GM23248 (cell line): Measurements from ENCODE around the gene REXO5. TPM values are rescaled to one million over a fixed set of nuclear protein-coding genes. Genes with fewer than 3 reads are reported as not detected.

ENCODE experiments used
- DNase-seq: peaks from one replicate; pipeline ENCODE4 v3.0.0-alpha.2; 2015
- H2AFZ ChIP-seq: fragments of 200-600 bp; sonication (generic); 2 replicates; pipeline ENCODE4 v1.6.1; 2016; ENCODE audit warnings: antibody characterized with exemption
- H3F3A ChIP-seq: fragments of 200-600 bp; sonication (generic); 2 replicates; pipeline ENCODE4 v1.6.1; 2016; ENCODE audit warnings: mild to moderate bottlenecking, antibody characterized with exemption, mixed run types; ENCODE audit not compliant: insufficient read depth
- H3K27ac ChIP-seq: fragments of 200-600 bp; sonication (generic); 2 replicates; pipeline ENCODE4 v1.5.1; 2016; ENCODE audit warnings: mild to moderate bottlenecking
- H3K27me3 ChIP-seq: fragments of 200-600 bp; sonication (generic); replicated peaks from 2 replicates; pipeline ENCODE4 v1.6.1; 2016; ENCODE audit warnings: mild to moderate bottlenecking; ENCODE audit not compliant: insufficient read depth
- H3K36me3 ChIP-seq: fragments of 200-600 bp; sonication (generic); 2 replicates; pipeline ENCODE4 v1.6.1; 2016; ENCODE audit warnings: low read depth, mild to moderate bottlenecking
- H3K4me1 ChIP-seq: fragments of 200-600 bp; sonication (generic); 2 replicates; pipeline ENCODE4 v1.6.1; 2016; ENCODE audit warnings: mild to moderate bottlenecking; ENCODE audit not compliant: insufficient read depth
- H3K4me2 ChIP-seq: fragments of 200-600 bp; sonication (generic); one replicate; pipeline ENCODE4 v1.6.1; 2016; ENCODE audit warnings: mild to moderate bottlenecking; ENCODE audit not compliant: unreplicated experiment
- H3K4me3 ChIP-seq: fragments of 200-600 bp; sonication (generic); 2 replicates; pipeline ENCODE4 v1.5.1; 2016; ENCODE audit warnings: mild to moderate bottlenecking
- H3K79me2 ChIP-seq: fragments of 200-600 bp; sonication (generic); 2 replicates; pipeline ENCODE4 v1.6.1; 2016; ENCODE audit warnings: mild to moderate bottlenecking; ENCODE audit not compliant: insufficient read depth
- H3K9ac ChIP-seq: fragments of 200-600 bp; sonication (generic); 2 replicates; pipeline ENCODE4 v1.6.1; 2016; ENCODE audit warnings: mild to moderate bottlenecking
- H3K9me2 ChIP-seq: fragments of 200-600 bp; sonication (generic); 2 replicates; pipeline ENCODE4 v1.6.1; 2016; ENCODE audit warnings: mixed run types, mild to moderate bottlenecking, moderate library complexity; ENCODE audit not compliant: insufficient read depth
- H3K9me3 ChIP-seq: fragments of 200-600 bp; sonication (generic); one replicate; pipeline ENCODE4 v1.6.1; 2017; ENCODE audit warnings: low read depth
- H4K20me1 ChIP-seq: fragments of 200-600 bp; sonication (generic); 2 replicates; pipeline ENCODE4 v1.6.0; 2016; ENCODE audit not compliant: insufficient read depth
- EZH2 ChIP-seq: fragments of 200-600 bp; sonication (generic); IDR thresholded peaks from 2 replicates; pipeline ENCODE4 v1.6.1; 2018; ENCODE audit warnings: antibody characterized with exemption, mild to moderate bottlenecking; ENCODE audit not compliant: insufficient read depth, poor library complexity, severe bottlenecking
- EZH2phosphoT487 ChIP-seq: fragments of 200-600 bp; sonication (generic); IDR thresholded peaks from 2 replicates; pipeline ENCODE4 v1.6.1; 2018; ENCODE audit warnings: antibody characterized with exemption, moderate library complexity, mild to moderate bottlenecking, low read depth; ENCODE audit not compliant: insufficient read depth
- WGBS, 2 experiments: methylation state at CpG; one replicate each; pipeline ENCODE4 v1.1.6; 2015 to 2017; ENCODE audit warnings: low lambda C conversion rate in 2 of 2, low coverage in 1 of 2; ENCODE audit errors: missing lambda C conversion rate in 2 of 2; 5-methylcytosine and 5-hydroxymethylcytosine counted together
- in situ Hi-C: fragments of 300-500 bp; cut with MboI; formaldehyde crosslinking; loops from 2 replicates; pipeline ENCODE4 v1.15.0; 2020
- polyA plus RNA-seq: library from polyadenylated mRNA; unstranded; fragments of >200 nt; fragmentation: Nextera tagmentation; extraction: Ambion mirVana; gene quantifications from 2 replicates; pipeline ENCODE4 v1.2.1, GENCODE V29; 2016
- total RNA-seq: library from RNA; depleted of rRNA; stranded (reverse); fragments of >200 nt; shearing (Covaris generic); gene quantifications from 2 replicates; pipeline ENCODE4 v1.2.3, GENCODE V29; 2014

The REXO5 gene
- total and polyA plus RNA-seq, 2 experiments from 2014 or later = 3.5 to 7.0 TPM

DNA sequence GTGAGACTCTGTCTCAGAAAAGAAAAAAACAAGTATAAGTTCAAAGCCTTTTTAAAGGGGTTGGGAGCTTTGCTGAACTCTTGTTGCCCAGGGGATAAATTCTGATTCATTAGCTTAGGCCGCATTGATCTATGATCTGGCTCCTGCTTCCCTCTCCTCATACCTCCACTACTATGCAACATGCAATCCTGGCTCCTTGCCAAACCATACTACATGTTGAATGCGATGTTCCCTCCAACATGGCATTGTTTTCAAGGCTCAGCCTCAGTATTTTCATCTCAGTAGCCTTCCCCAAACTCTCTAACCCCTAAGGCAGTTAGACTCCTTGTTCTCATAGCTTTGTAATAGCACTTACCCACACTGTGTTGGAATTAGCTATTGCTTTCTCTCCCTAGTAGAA is 6.2 kb downstream of the REXO5 start:
- H3K4me2 ChIP-seq = no peak overlapping the region
- TF ChIP-seq EZH2 = no peak
- no peak for TF ChIP-seq EZH2phosphoT487
- no peak overlapping the region for H3K27ac ChIP-seq
- no peak overlapping the region for H2AFZ ChIP-seq
- DNase-seq = no peak
- no peaks in the 10 kb centered on the region for H3K4me1 ChIP-seq
- H3K79me2 ChIP-seq = no peaks in the 10 kb centered on the region; the same call in 1 of the 2 replicates
- no peaks in the 10 kb centered on the region; the same call in 1 of the 2 replicates for H3F3A ChIP-seq
- H3K9me2 ChIP-seq = no peaks in the 10 kb centered on the region
- no peaks in the 10 kb centered on the region for H3K36me3 ChIP-seq
- H3K9me3 ChIP-seq = no peaks in the 10 kb centered on the region
- no peaks in the 10 kb centered on the region for H3K27me3 ChIP-seq
- H4K20me1 ChIP-seq = no peaks in the 10 kb centered on the region
- WGBS, 2 experiments = 76 to 80% methylated on average over 2 of the region's 2 CpGs
- no peak overlapping the region for H3K4me3 ChIP-seq
- H3K9ac ChIP-seq = no peak overlapping the region
- in situ Hi-C loops = no loop called here

DNA sequence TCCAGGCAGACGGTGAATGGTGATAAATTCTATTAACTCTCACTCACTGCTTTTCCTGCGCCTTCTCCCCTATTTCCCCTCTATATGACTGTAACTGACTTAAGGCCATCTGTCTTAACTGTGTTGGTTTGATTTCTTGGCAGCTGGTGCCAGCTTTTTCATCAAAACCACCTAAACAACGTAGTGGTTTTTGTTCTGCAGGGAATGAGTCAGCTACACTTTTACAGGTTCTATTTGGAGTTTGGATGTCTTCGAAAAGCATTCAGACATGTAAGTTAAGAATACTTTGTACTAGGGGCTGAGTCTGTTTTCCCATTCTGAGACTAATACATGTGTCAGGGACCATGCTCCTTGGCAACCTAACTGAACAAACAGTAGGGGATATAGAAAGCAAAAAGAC is 8.5 kb downstream of the REXO5 start:
- Histone ChIP-seq H3K9me2 (no peaks in the 10 kb centered on the region), H3K27ac (no peak overlapping the region), H3K36me3 (no peaks in the 10 kb centered on the region), H3K27me3 (no peaks in the 10 kb centered on the region), H3K9me3 (no peaks in the 10 kb centered on the region), H3K4me1 (no peaks in the 10 kb centered on the region), H3K9ac (no peak overlapping the region), H2AFZ (no peak overlapping the region), H3K4me2 (no peak overlapping the region), H3K4me3 (no peak overlapping the region), H3F3A (no peaks in the 10 kb centered on the region), H4K20me1 (no peaks in the 10 kb centered on the region), H3K79me2 (no peaks in the 10 kb centered on the region; the same call in 1 of the 2 replicates)
- DNase-seq = no peak
- TF ChIP-seq EZH2phosphoT487 (no peak), EZH2 (no peak)
- 96 to 97% methylated on average over 4 of the region's 4 CpGs for whole genome bisulfite sequencing, 2 experiments
- in situ Hi-C loops = no loop called here

DNA sequence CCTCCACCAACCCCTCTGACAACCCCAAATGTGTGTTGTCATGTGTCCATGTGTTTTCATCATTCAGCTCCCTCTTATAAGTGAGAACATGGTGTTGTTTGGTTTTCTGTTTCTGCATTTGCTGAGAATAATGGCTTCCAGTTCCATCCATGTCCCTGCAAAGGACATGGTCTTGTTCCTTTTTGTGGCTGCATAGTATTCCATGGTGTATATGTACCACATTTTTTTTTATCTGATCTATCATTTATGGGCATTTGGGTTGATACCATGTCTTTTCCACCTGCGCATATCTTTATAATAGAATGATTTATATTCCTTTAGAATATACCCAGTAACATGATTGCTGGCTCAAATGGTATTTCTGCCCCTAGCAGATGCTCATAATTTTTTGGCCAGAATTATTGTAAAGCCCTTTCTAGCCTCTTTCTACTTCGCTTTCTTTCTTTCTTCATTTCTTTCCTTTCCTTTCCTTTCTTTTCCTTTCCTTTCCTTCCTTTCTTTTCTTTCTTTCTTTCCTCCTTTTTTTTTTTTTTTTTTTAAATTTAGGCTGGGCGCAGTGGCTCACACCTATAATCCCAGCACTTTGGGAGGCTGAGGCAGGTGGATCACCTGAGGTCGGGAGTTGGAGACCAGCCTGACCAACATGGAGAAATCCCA is 12.7 kb downstream of the REXO5 start:
- Histone ChIP-seq H4K20me1 (no peaks in the 10 kb centered on the region), H3K4me3 (no peak overlapping the region), H3K79me2 (no peaks in the 10 kb centered on the region), H3K36me3 (no peaks in the 10 kb centered on the region; the same call in 1 of the 2 replicates), H3K9ac (no peak overlapping the region), H3K27ac (no peak overlapping the region), H3K9me2 (no peaks in the 10 kb centered on the region), H3K4me2 (no peak overlapping the region), H3K4me1 (no peaks in the 10 kb centered on the region), H2AFZ (no peak overlapping the region), H3K9me3 (no peaks in the 10 kb centered on the region), H3K27me3 (no peaks in the 10 kb centered on the region), H3F3A (no peaks in the 10 kb centered on the region)
- in situ Hi-C loops = no loop called here
- no peak for DNase-seq
- no peak for TF ChIP-seq EZH2
- TF ChIP-seq EZH2phosphoT487 = no peak
- WGBS, 2 experiments = 92 to 95% methylated on average over 3 to 4 of the region's 4 CpGs

DNA sequence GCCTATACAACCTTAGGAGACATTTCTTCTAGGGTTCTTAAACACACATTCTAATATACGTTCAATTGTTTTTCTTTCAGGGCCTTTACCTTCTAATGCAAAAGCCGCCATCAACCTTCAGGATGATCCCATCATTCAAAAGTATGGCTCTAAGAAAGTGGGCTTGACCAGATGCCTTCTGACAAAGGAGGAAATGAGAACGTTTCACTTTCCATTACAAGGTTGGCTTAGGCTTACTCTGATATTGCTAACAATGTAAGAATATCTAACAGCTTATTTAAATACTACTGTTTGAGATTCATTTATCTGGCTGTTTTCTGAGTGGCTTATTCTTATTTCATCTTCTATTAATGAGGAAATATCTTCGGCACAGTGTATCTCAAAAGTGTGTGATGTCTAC is 15.4 kb downstream of the REXO5 start:
- no peak overlapping the region for H3K4me2 ChIP-seq
- H3K4me3 ChIP-seq = no peak overlapping the region
- WGBS, 2 experiments = 83 to 88% methylated on average over 4 of the region's 4 CpGs
- H3K4me1 ChIP-seq = no peaks in the 10 kb centered on the region
- no peaks in the 10 kb centered on the region; the same call in 1 of the 2 replicates for H3K36me3 ChIP-seq
- H3K9me3 ChIP-seq = no peaks in the 10 kb centered on the region
- DNase-seq = no peak
- in situ Hi-C loops = no loop called here
- H2AFZ ChIP-seq = no peak overlapping the region
- no peaks in the 10 kb centered on the region for H3K79me2 ChIP-seq
- no peaks in the 10 kb centered on the region for H3F3A ChIP-seq
- no peaks in the 10 kb centered on the region for H3K9me2 ChIP-seq
- no peak overlapping the region for H3K9ac ChIP-seq
- no peaks in the 10 kb centered on the region for H3K27me3 ChIP-seq
- no peaks in the 10 kb centered on the region for H4K20me1 ChIP-seq
- TF ChIP-seq EZH2phosphoT487 (no peak), EZH2 (no peak)
- H3K27ac ChIP-seq = no peak overlapping the region
